ENCODE results near the gene FBXL4. TPM values are rescaled to one million over a fixed set of nuclear protein-coding genes. Genes with fewer than 3 reads are reported as not detected.

Gene FBXL4
- total and polyA plus RNA-seq, 2 of the 8 experiments (the other 6 are each of a cell fraction or from before 2014, with no cell fraction given): 6.9 to 13.8 TPM

- TF ChIP-seq SUZ12 (IDR thresholded peaks at IDR 0.05; ENCODE audit: low read length) (peak; percentile 86), SRF (IDR thresholded peaks at IDR 0.05; ENCODE audit: low read depth, low read length) (no peak), SAP30 (IDR thresholded peaks at IDR 0.05; ENCODE audit: insufficient read depth, insufficient replicate concordance, low read length) (no peak), ATF2 (IDR thresholded peaks at IDR 0.05; ENCODE audit: low read length) (no peak), HDAC6 (IDR thresholded peaks at IDR 0.05; ENCODE audit: low read depth, low read length) (no peak), NRF1 (IDR thresholded peaks at IDR 0.05; ENCODE audit: low read depth, low read length) (no peak), MAFK (IDR thresholded peaks at IDR 0.05; ENCODE audit: low read depth, low read length) (no peak), TCF12 (IDR thresholded peaks at IDR 0.05; ENCODE audit: low read depth, low read length) (0 out of 2 replicates have a peak, but pooled peaks have one; percentile 22), TAF1 (IDR thresholded peaks at IDR 0.05; ENCODE audit: low read depth, low read length) (no peak), EGR1 (IDR thresholded peaks at IDR 0.05; ENCODE audit: borderline replicate concordance, low read depth, low read length) (peak; percentile 33; the same call in 1 of the 2 replicates), ATF3 (IDR thresholded peaks at IDR 0.05; ENCODE audit: insufficient read depth, low read depth, low read length) (no peak), CREB1 (IDR thresholded peaks at IDR 0.05) (no peak)
Measured at GRCh38 chr6:98827295-98828159, 120.2 kb downstream of the FBXL4 start (continued).

All from H1 (cell line).